Measurements from ENCODE around the gene UACA.

Gene UACA

DNA sequence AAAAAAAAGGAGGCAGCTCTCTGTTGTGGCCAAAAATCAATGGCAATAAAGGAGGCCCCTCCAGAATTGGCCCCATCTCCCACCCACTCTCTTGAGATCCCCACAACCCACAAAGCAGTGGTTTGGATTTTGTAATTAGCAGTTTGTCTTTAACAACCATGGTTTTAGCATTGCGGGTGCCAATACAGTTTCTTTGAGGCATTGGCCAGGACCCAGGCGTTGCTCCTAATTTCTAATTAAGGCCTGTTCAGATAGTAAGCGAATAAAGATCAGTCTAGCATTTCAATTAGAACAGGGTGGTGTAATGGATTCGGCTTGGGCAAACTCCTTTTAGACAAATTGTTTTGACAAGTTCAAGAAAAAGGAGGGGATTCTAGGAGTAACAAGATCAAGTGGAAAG lies 23.6 kb upstream of the UACA start:
- no peak for DNase-seq (ENCODE audit: low read depth)

DNA sequence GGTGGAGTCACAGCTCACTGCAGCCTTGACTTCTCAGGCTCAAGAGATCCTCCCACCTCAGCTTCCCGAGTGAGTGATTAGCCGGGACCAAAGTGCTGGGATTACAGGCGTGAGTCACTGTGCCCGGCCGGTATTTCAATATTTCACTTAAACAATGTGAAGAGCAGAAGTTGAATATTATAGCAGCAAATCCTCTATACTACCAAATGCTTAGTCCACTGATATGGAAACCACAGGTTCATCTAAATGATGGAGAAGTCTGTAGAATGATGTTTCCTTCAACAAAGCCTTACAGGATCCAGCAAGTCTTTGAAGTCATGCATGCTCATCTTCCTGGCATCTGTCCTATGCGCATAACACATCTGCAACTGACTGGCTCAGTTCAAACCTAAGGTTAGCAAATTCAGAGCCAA lies 20.3 kb upstream of the UACA start:
- DNase-seq (ENCODE audit: low read depth): no peak

GRCh38 chr15:70783041-70783440 lies 19.7 kb upstream of the UACA start:
- no peak for DNase-seq (ENCODE audit: low read depth)

DNA sequence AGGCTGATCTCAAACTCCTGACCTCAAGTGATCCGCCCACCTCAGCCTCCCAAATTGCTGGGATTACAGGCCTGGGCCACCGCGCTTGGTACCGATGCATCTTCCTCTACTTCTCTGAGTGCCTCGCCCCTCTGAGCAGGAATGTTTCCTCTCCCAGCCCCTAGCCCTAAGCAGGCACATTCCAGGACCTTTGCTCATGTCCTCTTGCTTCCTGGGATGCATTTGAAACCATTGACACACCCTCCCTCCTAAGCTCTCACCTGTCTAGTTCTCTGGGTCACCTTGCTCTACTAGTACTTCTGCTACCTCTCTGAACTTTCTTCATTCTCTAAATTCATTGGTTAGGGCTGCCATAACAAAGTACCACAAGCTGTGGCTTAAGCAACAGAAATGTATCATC lies 17.9 kb upstream of the UACA start:
- DNase-seq (ENCODE audit: low read depth): no peak

DNA sequence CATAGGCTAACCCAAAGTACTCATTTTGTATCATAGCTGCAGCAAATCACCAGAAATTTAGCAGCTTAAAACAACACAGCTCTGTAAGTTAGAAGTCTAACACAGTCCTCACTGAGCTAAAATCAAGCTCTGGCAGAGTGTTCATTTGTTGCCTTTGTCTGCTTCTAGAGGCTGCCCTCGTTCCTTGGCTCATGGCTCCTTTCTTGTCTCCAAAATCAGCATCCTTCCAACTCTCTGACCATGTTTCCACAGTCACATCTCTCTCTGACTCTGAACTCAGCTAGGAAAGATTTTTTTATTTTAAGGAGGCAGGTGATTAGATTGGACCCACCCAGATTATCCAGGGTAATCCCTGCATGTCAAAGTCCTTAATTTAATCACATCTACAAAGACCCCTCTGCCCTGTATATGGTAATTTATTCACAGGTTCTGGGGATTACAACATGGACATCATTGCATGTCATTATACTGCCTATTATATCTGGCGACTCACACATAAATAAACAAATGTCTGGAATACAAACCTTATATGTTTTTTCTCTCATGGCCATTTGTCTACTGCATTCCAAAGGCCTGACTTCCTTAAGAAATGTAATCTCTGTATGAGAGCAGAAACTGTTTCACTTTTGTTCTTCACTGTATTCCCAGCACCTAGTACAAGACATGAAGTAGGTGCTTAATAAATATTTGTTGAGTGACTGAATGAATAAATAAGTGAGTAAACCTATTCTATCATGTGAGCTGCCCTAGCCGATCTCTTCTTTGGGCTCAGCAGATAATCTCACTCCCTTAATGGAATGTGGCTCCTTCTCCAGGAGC lies 15.1 kb upstream of the UACA start:
- DNase-seq (ENCODE audit: low read depth): no peak

DNA sequence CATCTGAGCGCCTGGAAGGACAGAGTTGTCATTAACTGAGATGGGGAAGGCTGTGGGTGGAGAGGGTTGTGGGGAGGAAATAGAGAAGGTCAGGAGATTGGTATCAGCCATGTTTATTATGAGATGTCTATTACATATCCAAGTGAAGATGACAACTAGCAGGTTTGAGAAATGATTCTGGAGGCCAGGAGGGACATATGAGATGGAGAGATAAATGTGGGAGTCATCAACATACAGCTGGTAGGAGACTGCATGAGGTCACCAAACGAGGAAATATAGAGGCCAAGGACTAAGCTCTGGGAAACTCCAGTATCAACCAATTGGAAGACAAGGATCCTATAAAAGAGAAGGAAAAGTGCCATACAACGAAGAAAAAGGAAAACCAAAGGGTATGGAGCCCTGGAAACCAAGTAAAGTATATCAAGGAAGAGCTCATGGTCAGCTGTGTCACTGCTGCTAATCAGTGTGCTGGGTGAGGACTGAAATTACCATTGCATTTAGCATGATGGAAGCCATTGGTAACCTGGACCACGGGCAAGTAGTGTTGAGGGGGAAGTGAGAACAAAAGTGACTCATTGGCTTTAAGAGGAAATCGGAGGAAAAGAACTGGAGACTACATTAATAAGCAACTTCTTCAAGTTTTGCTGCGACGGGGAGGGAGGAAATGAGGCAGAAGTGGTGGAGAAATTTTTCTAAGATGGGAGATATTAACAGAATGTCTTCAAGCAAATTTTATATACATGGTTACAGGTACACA lies 14.0 kb upstream of the UACA start:
- no peak for DNase-seq (ENCODE audit: low read depth)

GRCh38 chr15:70775160-70775559 lies 11.8 kb upstream of the UACA start:
- no peak for DNase-seq (ENCODE audit: low read depth)

DNA sequence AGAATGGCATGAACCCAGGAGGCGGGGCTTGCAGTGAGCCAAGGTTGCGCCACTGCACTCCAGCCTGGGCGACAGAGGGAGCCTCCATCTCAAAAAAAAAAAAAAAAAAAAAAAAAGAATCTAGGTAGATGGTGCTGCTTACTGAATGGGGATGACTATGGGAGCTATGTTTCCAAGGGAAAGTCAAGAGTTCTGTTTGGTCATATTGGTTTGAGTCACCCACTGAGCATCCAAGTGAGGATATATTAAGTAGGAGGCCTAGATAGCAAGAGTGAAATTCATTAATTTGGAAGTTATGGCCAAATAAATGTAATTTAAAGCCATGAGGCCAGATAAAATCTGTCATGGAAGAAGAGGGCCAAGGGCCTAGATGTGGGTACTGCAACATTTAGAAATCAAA lies 9.0 kb upstream of the UACA start:
- no peak for DNase-seq (ENCODE audit: low read depth)

- DNase-seq (ENCODE audit: low read depth): no peak
These were observed 7.5 kb upstream of the UACA start for GRCh38 chr15:70770863-70771262.

GRCh38 chr15:70768257-70768883 lies 5.0 kb upstream of the UACA start:
- no peak for DNase-seq (ENCODE audit: low read depth)

DNA sequence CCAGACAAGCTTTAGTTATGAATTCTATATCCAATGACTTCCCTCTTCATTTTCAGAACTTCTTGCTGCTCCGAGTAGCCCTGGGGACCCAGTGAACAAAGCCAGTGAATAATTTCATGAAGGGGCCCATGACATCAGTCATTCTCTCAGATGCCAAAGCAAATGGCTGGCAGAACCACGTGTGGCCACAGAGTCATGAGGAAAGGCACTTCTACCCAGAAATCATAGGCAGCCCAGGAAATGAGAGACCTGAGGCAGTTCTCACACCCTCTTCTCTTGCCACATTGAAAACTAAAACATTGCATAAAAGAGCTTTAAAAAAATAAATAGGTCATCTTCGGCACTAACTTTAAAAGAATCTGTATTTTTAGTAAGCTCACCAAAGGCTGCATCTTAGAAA lies 4.3 kb upstream of the UACA start:
- no peak for DNase-seq (ENCODE audit: low read depth)

DNA sequence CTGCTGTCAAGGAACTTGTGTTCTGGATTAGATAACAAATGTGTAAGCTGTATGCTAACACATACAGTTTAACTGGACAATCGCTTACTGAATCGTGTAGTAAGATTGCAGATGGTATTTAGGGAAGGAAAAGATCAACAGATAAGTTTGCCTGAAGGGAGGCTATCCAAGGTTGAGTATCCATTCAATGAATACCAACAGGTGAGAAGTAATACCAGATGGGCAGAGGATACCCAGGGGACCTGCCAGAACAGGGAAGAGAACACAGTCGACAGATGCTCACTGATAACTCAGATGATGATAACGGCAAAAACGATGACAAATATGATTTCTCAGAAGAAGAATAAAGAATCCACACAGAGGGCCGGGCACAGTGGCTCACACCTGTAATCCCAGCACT lies 3.2 kb upstream of the UACA start:
- DNase-seq (ENCODE audit: low read depth): no peak

DNA sequence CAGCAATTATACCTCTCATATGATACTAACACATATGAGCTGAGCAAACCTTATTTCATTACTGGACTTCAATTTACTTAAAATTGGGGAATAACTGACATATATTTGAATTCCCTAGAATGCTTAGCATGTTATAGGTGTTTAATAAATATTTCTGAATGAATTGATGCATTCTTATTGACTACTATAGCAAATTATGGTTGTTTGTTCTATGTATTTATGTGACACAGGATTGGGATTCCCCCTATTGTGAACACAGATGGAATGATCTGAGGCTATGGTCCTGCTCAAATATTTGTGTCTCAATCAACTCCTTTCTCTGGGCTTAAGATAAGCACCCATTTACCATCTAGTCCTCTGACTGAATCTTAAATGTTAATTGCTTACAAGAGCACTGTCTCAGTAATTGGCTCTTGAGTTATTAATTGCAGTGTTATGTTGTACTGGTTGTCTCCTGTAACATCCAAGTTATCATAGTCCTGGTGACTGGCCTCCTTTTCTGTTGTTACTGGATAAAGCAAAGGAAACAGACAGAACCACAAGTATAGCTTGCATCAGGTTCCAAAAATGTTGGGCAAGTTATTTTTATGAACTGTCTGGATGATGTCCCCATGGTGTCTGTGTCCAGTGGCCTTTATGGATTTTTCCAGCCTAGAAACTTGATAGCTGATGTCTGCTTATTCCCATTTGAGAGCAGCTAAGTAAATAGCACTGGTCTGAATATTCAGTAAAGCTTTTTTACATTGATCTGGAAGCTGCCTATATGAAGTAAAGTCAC lies 2.3 kb upstream of the UACA start:
- no peak for DNase-seq (ENCODE audit: low read depth)

GRCh38 chr15:70763950-70764730 lies 782 bp upstream of the UACA start:
- no peak for DNase-seq (ENCODE audit: low read depth)

GRCh38 chr15:70762469-70763119 lies 764 bp downstream of the UACA start:
- peak; percentile 1 for DNase-seq (ENCODE audit: low read depth)

GRCh38 chr15:70761931-70762468 lies 1.4 kb downstream of the UACA start:
- no peak for DNase-seq (ENCODE audit: low read depth)

- no peak for DNase-seq (ENCODE audit: low read depth)
These were observed 2.3 kb downstream of the UACA start for GRCh38 chr15:70761046-70761445.

DNA sequence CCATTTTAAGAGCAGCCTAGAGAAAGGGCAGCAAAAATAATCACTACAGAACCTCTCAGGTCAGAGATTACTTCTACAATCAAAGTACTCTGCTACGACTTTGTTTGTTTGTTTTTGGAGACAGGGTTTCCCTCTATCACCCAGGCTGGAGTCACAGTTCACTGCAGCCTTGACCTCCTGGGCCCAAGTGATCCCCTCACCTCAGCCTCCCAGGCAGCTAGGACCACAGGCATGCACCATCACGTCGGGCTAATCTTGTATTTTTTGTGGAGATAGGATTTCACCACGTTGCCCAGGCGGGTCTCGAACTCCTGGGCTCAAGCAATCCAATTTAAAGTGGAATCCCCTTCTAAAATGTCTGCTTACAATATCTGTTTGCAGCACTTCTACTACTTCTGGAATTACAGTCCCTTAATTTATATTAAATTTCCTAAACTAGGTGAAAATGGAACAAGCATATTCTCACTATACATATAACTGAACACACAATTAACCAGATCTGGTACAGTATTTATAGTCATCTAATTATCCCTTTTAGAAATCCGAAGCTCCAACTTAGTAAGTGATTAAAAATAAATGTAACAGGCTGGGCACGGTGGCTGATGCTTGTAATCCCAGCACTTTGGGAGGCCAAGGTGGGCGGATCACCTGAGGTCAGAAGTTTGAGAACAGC lies 4.4 kb downstream of the UACA start:
- DNase-seq (ENCODE audit: low read depth): no peak

DNA sequence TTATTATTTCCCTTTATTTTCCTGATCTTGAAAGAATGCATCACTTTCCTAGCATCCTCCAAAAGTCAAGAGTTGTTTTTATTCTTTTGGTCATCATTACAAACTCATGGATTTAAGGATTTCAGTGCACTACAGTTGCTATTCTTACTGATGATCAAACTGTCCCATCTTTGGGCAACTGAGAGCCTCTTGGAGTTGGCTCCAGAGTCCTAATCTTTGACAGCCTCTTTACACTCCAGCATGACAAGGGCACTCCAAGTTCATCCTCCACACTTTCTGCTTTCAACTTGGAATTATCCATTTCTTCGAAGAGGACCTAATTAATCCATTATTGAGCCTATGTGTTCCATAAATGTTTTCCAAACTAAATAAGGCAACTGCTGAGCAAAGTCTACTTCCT lies 5.7 kb downstream of the UACA start:
- DNase-seq (ENCODE audit: low read depth): no peak

- no peak for DNase-seq (ENCODE audit: low read depth)
These were observed 8.5 kb downstream of the UACA start for GRCh38 chr15:70754862-70755261.

Measured in activated T-helper 9 cell treated with anti-CD3 and anti-CD28 coated beads, Interleukin-2, amount 50 U/mL, for 16 hours (primary cell).